Transverse colon (tissue), 4 donors: ENCODE measurements around the gene CYP26A1. TPM values are rescaled to one million over a fixed set of nuclear protein-coding genes. Genes with fewer than 3 reads are reported as not detected.

Source experiments
- DNase-seq: peaks from one replicate; pipeline ENCODE4 v3.0.0-alpha.2; 2019
- H3K27ac ChIP-seq, 4 donors: fragments of 200-600 bp; sonication (generic); 2 replicates each; pipeline ENCODE4 v1.5.1; 2016 to 2018; ENCODE audit warnings: inconsistent platforms in 4 of 4
- H3K27me3 ChIP-seq: fragments of 200-600 bp; sonication (generic); 2 replicates; pipeline ENCODE4 v1.5.1; 2017; ENCODE audit warnings: inconsistent platforms
- H3K36me3 ChIP-seq, 4 donors: fragments of 200-600 bp; sonication (generic); 2 replicates each; pipeline ENCODE4 v1.5.1; 2017 to 2019; ENCODE audit warnings: inconsistent platforms in 4 of 4
- H3K4me1 ChIP-seq, 4 donors: fragments of 200-600 bp; sonication (generic); 2 replicates each; pipeline ENCODE4 v1.5.1; 2017 to 2020; ENCODE audit warnings: inconsistent platforms in 4 of 4
- H3K4me3 ChIP-seq, 4 donors: fragments of 200-600 bp; sonication (generic); 1 replicate in 1 of 4; 2 replicates in 3 of 4; pipeline versions ENCODE4 v1.5.1 to v1.6.1; 2017 to 2019; ENCODE audit warnings: inconsistent platforms in 4 of 4
- H3K9me3 ChIP-seq, 2 donors: fragments of 200-600 bp; sonication (generic); 2 replicates each; pipeline ENCODE4 v1.5.1; 2017 to 2019; ENCODE audit warnings: inconsistent platforms in 2 of 2
- CTCF ChIP-seq, 5 experiments: fragments of 200-600 bp in 3 of 5; fragments of 450-650 bp in 2 of 5; sonication (generic) in 3 of 5; IDR thresholded peaks; 1 replicate in 2 of 5; 2 replicates in 3 of 5; pipeline ENCODE4 v1.5.1; 2016 to 2017; ENCODE audit warnings: antibody characterized with exemption in 5 of 5, inconsistent platforms in 3 of 5, mild to moderate bottlenecking in 2 of 5, moderate library complexity in 1 of 5
- EP300 ChIP-seq: sonication (generic); formaldehyde crosslinking; IDR thresholded peaks from one replicate; pipeline ENCODE4 v1.6.1; 2017; ENCODE audit warnings: antibody characterized with exemption, low read depth
- POLR2A ChIP-seq: fragments of 450-650 bp; IDR thresholded peaks from one replicate; pipeline ENCODE4 v1.6.1; 2016; ENCODE audit warnings: antibody characterized with exemption, mild to moderate bottlenecking, moderate library complexity
- POLR2AphosphoS5 ChIP-seq, 3 donors: sonication (generic); formaldehyde crosslinking; IDR thresholded peaks; one replicate each; pipeline ENCODE4 v1.6.1; 2016; ENCODE audit warnings: antibody characterized with exemption in 3 of 3
- WGBS, 2 donors: methylation state at CpG; one replicate each; pipeline ENCODE4 v1.1.5; 2018; ENCODE audit warnings: low coverage in 1 of 2; 5-methylcytosine and 5-hydroxymethylcytosine counted together
- in situ Hi-C, 4 donors: fragments of 200-750 bp; cut with MboI; loops; one replicate each; pipeline versions ENCODE4 v1.15.0 to v1.15.1; 2017; ENCODE audit warnings: low sequenced_read_pairs in 3 of 4, low pct_ligation_motif_present in 1 of 4, low pct_unique_long_range_greater_than_20kb in 1 of 4
- intact Hi-C: fragments of 100-400 bp; cut with DNase I; formaldehyde crosslinking; loops from one replicate; pipeline ENCODE4 v1.15.1; 2023; ENCODE audit warnings: low total_unique reads
- total RNA-seq, 4 donors: library from RNA; depleted of rRNA; stranded (reverse); fragments of >200 nt; gene quantifications; one replicate each; pipeline ENCODE4 v1.1.0, GENCODE V29; 2016

Gene CYP26A1
- total RNA-seq, 4 donors from 2014 or later, result not detected

- intact Hi-C loops, result no loop called here
- in situ Hi-C loops, result loop anchor here in 2 of 4 donors (25.0 kb wide), 1 partner anchor 181 kb away; no protein-coding TSS in a partner anchor
- no peak overlapping the region for H3K4me3 ChIP-seq
- no peak for DNase-seq
- WGBS, 2 donors, result 62 to 71% methylated on average over 2 of the region's 2 CpGs
- H3K9me3 ChIP-seq, result no peaks in the 10 kb centered on the region
- TF ChIP-seq POLR2A (no peak), CTCF (IDR thresholded peaks at IDR 0.05) (no peak)
- H3K27me3 ChIP-seq, result no peaks in the 10 kb centered on the region
- no peak overlapping the region for H3K27ac ChIP-seq
- H3K4me1 ChIP-seq, result no peaks in the 10 kb centered on the region
- H3K36me3 ChIP-seq, result no peaks in the 10 kb centered on the region
Measured at GRCh38 chr10:93106631-93107072, 33.0 kb downstream of the CYP26A1 start.

- Histone ChIP-seq H3K27ac (no peak overlapping the region), H3K9me3 (no peaks in the 10 kb centered on the region), H3K4me3 (no peak overlapping the region), H3K36me3 (no peaks in the 10 kb centered on the region), H3K27me3 (no peaks in the 10 kb centered on the region), H3K4me1 (no peaks in the 10 kb centered on the region)
- 78 to 93% methylated on average over 1 to 3 of the region's 3 CpGs for WGBS, 2 donors
- intact Hi-C loops (no loop called here), in situ Hi-C loops (loop anchor here in 3 of 4 donors (5.0 to 25.0 kb wide), 2 partner anchors 177 to 182 kb away; no protein-coding TSS in a partner anchor)
- DNase-seq, result no peak
- no peak for TF ChIP-seq CTCF (IDR thresholded peaks at IDR 0.05)
Measured at GRCh38 chr10:93110472-93111146, 36.9 kb downstream of the CYP26A1 start.

- Histone ChIP-seq H3K4me3 (no peak overlapping the region), H3K27me3 (no peaks in the 10 kb centered on the region), H3K27ac (no peak overlapping the region), H3K4me1 (no peaks in the 10 kb centered on the region), H3K9me3 (no peaks in the 10 kb centered on the region), H3K36me3 (no peaks in the 10 kb centered on the region)
- WGBS, 2 donors, result 50 to 59% methylated on average over 2 of the region's 2 CpGs
- no peak for DNase-seq
- TF ChIP-seq POLR2AphosphoS5 (IDR thresholded peaks at IDR 0.05) (no peak), POLR2A (no peak), CTCF (IDR thresholded peaks at IDR 0.05) (no peak), EP300 (no peak)
- in situ Hi-C loops (loop anchor here in 3 of 4 donors (5.0 to 25.0 kb wide), 2 partner anchors 174 to 179 kb away; no protein-coding TSS in a partner anchor), intact Hi-C loops (no loop called here)
Measured at GRCh38 chr10:93113042-93113441, 39.3 kb downstream of the CYP26A1 start.

GRCh38 chr10:93115661-93116383 lies 42.1 kb downstream of the CYP26A1 start:
- Histone ChIP-seq H3K27me3 (no peaks in the 10 kb centered on the region), H3K36me3 (no peaks in the 10 kb centered on the region), H3K27ac (no peak overlapping the region), H3K9me3 (no peaks in the 10 kb centered on the region), H3K4me3 (no peak overlapping the region), H3K4me1 (no peaks in the 10 kb centered on the region)
- WGBS, 2 donors, result 66 to 74% methylated on average over 3 to 4 of the region's 4 CpGs
- intact Hi-C loops, result no loop called here
- peak; percentile 75 for DNase-seq
- in situ Hi-C loops, result loop anchor here in 2 of 4 donors (25.0 kb wide), 1 partner anchor 171 kb away; no protein-coding TSS in a partner anchor
- TF ChIP-seq EP300, result no peak
- TF ChIP-seq POLR2AphosphoS5 (IDR thresholded peaks at IDR 0.05), result no peak
- peak; percentile 34 to 52 (median 48) for TF ChIP-seq CTCF (IDR thresholded peaks at IDR 0.05)
- TF ChIP-seq POLR2A, result no peak
